SU-DHL-6 (cell line): Measurements from ENCODE around the gene MAPK8.

Source experiments
- H2AFZ ChIP-seq: fragments of 200-600 bp; sonication (generic); 2 replicates; pipeline ENCODE4 v1.6.1; 2014; ENCODE audit warnings: low read depth, mild to moderate bottlenecking, moderate library complexity, mixed read lengths, antibody characterized with exemption, low read length; ENCODE audit not compliant: severe bottlenecking
- H3F3A ChIP-seq: fragments of 200-600 bp; shearing (Covaris generic); 2 replicates; pipeline ENCODE4 v1.6.0; 2016; ENCODE audit warnings: antibody characterized with exemption, mild to moderate bottlenecking; ENCODE audit not compliant: insufficient read depth
- H3K27ac ChIP-seq: fragments of 200-600 bp; sonication (generic); 2 replicates; pipeline ENCODE4 v1.5.1; 2016; ENCODE audit warnings: low read depth, mild to moderate bottlenecking, low read length, moderate library complexity, mixed read lengths
- H3K27me3 ChIP-seq: fragments of 200-600 bp; sonication (generic), shearing (Covaris generic); 2 replicates; pipeline ENCODE4 v1.6.0; 2014; ENCODE audit warnings: mild to moderate bottlenecking, low read length
- H3K36me3 ChIP-seq: fragments of 200-600 bp; sonication (generic); 2 replicates; pipeline ENCODE4 v1.6.1; 2014; ENCODE audit warnings: mild to moderate bottlenecking, low read length, mixed read lengths
- H3K4me2 ChIP-seq: fragments of 300-600, 200-600 bp; shearing (Covaris generic), sonication (generic); 2 replicates; pipeline ENCODE4 v1.6.0; 2014; ENCODE audit warnings: low read length, low read depth, mild to moderate bottlenecking; ENCODE audit not compliant: poor library complexity, severe bottlenecking
- H3K4me3 ChIP-seq: fragments of 200-600 bp; sonication (generic); 2 replicates; pipeline ENCODE4 v1.5.1; 2014; ENCODE audit warnings: antibody characterized with exemption, low read length, mild to moderate bottlenecking, mixed read lengths; ENCODE audit not compliant: insufficient read depth, poor library complexity, severe bottlenecking
- H3K79me2 ChIP-seq: fragments of 200-600 bp; sonication (generic); 2 replicates; pipeline ENCODE4 v1.6.1; 2014; ENCODE audit warnings: mild to moderate bottlenecking, low read length, moderate library complexity; ENCODE audit not compliant: insufficient read depth
- H3K9ac ChIP-seq: fragments of 200-600 bp; sonication (generic); 2 replicates; pipeline ENCODE4 v1.7.0; 2014; ENCODE audit warnings: mild to moderate bottlenecking, low read length
- H3K9me2 ChIP-seq: fragments of 200-600 bp; sonication (generic); replicated peaks from 2 replicates; pipeline ENCODE4 v1.6.1; 2014; ENCODE audit warnings: low read length; ENCODE audit not compliant: insufficient read depth
- H3K9me3 ChIP-seq: fragments of 200-600 bp; sonication (generic); 2 replicates; pipeline ENCODE4 v1.6.1; 2014; ENCODE audit warnings: low read length, mixed read lengths; ENCODE audit not compliant: insufficient read depth
- H4K20me1 ChIP-seq: fragments of 200-600 bp; sonication (generic); 2 replicates; pipeline ENCODE4 v1.6.1; 2014; ENCODE audit warnings: low read depth, mild to moderate bottlenecking, antibody characterized with exemption, low read length, moderate library complexity, mixed read lengths
- EZH2phosphoT487 ChIP-seq: fragments of 200-600 bp; sonication (generic), shearing (Covaris generic); conservative IDR thresholded peaks from 2 replicates; pipeline ENCODE4 v1.6.1; 2018; ENCODE audit warnings: mild to moderate bottlenecking, antibody characterized with exemption, low read length, moderate library complexity, mixed read lengths
- TF ChIP-seq, protein P1 (sequence below): fragments of 200-600 bp; sonication (generic); IDR thresholded peaks from one replicate; pipeline ENCODE4 v1.5.1; 2017; ENCODE audit warnings: antibody characterized with exemption, mild to moderate bottlenecking, low read length, moderate library complexity; ENCODE audit not compliant: insufficient read depth, poor library complexity, severe bottlenecking

MAPK8 gene

DNA sequence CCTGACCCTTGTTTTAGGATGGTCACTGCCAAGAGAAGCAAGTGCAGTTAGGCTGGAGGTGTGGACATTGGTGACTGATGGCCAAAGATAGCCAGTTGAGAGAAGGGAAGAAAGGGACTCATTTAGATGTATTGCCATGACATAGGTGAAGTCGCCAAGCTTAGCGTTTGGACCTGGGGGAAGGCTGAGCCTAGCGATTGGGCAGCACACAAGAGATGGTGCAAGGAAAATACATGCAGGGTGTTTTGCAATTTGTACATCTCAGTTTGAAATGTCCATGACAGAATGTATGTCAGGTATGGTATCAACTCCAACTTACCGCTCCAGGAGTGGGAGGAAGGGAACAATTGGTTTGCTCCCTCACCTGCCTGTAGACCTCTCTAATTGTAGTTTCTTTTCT is 134.3 kb downstream of the MAPK8 start:
- Histone ChIP-seq H3F3A (no peaks in the 10 kb centered on the region), H3K4me3 (no peak overlapping the region), H3K36me3 (no peaks in the 10 kb centered on the region), H3K79me2 (no peaks in the 10 kb centered on the region), H3K27ac (no peak overlapping the region), H3K27me3 (no peaks in the 10 kb centered on the region), H4K20me1 (no peaks in the 10 kb centered on the region), H3K9me3 (no peaks in the 10 kb centered on the region), H3K9ac (no peak overlapping the region), H3K4me2 (no peak overlapping the region), H2AFZ (no peak overlapping the region), H3K9me2 (no peaks in the 10 kb centered on the region)
- TF ChIP-seq, protein P1, sequence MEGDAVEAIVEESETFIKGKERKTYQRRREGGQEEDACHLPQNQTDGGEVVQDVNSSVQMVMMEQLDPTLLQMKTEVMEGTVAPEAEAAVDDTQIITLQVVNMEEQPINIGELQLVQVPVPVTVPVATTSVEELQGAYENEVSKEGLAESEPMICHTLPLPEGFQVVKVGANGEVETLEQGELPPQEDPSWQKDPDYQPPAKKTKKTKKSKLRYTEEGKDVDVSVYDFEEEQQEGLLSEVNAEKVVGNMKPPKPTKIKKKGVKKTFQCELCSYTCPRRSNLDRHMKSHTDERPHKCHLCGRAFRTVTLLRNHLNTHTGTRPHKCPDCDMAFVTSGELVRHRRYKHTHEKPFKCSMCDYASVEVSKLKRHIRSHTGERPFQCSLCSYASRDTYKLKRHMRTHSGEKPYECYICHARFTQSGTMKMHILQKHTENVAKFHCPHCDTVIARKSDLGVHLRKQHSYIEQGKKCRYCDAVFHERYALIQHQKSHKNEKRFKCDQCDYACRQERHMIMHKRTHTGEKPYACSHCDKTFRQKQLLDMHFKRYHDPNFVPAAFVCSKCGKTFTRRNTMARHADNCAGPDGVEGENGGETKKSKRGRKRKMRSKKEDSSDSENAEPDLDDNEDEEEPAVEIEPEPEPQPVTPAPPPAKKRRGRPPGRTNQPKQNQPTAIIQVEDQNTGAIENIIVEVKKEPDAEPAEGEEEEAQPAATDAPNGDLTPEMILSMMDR = no peak

DNA sequence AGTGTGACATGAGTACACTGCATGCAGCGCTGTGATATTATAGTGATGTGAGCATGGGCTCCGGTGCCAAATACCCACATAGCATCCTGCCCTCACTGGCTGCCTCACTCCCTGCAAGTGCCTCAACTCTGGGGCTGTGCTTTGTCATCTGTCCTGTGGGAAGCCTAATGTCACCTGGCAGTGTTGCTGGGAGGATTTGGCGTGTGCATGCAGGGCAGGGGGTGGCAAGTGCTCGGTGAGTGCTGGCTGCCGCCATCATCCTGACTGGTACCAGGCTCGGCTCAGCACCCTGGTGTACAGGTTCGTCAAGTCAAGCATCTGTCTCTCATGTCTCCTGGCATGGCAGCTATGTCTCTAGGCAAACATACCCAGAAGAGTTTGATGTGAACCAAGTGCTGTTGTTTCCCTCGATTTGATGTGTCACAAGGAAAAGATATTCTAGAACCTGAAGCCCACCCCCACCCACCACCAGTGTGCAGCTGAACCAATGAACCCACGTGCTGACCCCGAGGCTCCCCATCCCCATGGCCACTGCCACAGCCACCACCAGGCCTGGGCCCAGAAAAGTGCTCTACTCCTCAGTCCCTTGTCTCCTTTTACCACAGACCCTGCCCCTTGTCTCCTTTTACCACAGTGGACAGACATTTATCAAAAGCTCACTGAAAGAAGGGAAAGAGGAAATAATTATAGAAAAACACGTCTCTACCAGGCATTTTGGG is 135.8 kb downstream of the MAPK8 start:
- Histone ChIP-seq H3K79me2 (no peaks in the 10 kb centered on the region), H3K27me3 (no peaks in the 10 kb centered on the region), H4K20me1 (no peaks in the 10 kb centered on the region), H3K9ac (no peak overlapping the region), H3K27ac (no peak overlapping the region), H2AFZ (no peak overlapping the region), H3K4me2 (no peak overlapping the region), H3F3A (no peaks in the 10 kb centered on the region), H3K9me2 (no peaks in the 10 kb centered on the region), H3K4me3 (no peak overlapping the region), H3K9me3 (no peaks in the 10 kb centered on the region), H3K36me3 (no peaks in the 10 kb centered on the region)
- no peak for TF ChIP-seq EZH2phosphoT487
- TF ChIP-seq, protein P1 = no peak

DNA sequence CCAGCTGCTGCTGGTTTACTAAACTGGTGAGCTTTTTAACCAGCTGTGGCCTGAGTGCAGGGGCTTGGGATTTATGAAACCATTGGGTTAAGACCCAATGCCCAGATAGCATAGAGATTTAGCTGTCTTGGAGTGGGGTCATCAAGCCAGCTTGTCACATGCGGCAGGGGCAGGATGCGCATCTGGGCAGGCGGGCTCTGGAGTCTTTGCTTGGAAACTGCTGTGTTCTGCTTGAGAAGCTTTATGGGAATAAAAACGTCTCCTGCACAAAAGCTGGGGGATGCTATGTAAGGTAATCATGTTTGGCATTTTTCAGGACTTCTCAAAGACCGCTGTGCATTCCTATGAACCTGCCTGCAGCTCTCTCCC is 136.3 kb downstream of the MAPK8 start:
- Histone ChIP-seq H3K36me3 (no peaks in the 10 kb centered on the region), H3F3A (no peaks in the 10 kb centered on the region), H3K27ac (no peak overlapping the region), H3K4me3 (no peak overlapping the region), H3K9ac (no peak overlapping the region), H3K79me2 (no peaks in the 10 kb centered on the region), H3K27me3 (no peaks in the 10 kb centered on the region), H4K20me1 (no peaks in the 10 kb centered on the region), H2AFZ (no peak overlapping the region), H3K9me2 (no peaks in the 10 kb centered on the region), H3K4me2 (no peak overlapping the region), H3K9me3 (no peaks in the 10 kb centered on the region)
- TF ChIP-seq, protein P1 = no peak
- TF ChIP-seq EZH2phosphoT487 = no peak
